Mucosa of gallbladder (tissue), 1 donor: ENCODE results near the gene KLHL2. TPM values are rescaled to one million over a fixed set of nuclear protein-coding genes. Genes with fewer than 3 reads are reported as not detected.
"Not testable (repeated sequence)": the region's sequence is repeated elsewhere in the genome, so short reads cannot be mapped to it uniquely, and the experiment has no call there.

Experiments
- DNase-seq: peaks from one replicate; pipeline ENCODE4 v3.0.0-alpha.2; 2020; ENCODE audit warnings: low spot score
- total RNA-seq: library from RNA; stranded (reverse); gene quantifications from one replicate; pipeline ENCODE4 v1.2.1, GENCODE V29; 2021
- donor health status: DM: no; HTN: no; CAD: no.

Gene KLHL2
- total RNA-seq, 1 donor from 2014 or later = 25.0 TPM

DNA sequence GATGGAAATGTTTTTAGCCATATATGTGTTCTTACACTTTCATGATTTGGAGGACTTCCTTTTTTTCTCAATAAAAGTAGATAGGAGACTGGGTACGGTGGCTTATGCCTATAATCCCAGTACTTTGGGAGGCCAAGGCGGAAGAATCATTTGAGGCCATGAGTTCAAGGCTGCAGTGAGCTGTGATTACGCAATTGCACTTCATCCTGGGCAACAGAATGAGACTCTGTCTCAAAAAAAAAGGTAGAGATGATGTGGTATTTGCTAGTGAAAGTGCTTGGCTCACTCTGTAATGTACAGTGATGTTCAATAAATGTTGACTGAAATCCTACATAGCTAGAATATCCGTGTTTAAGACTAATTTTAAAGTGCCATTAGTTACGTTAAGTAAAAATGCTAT is 27.4 kb downstream of the KLHL2 start:
- DNase-seq = no peak

DNA sequence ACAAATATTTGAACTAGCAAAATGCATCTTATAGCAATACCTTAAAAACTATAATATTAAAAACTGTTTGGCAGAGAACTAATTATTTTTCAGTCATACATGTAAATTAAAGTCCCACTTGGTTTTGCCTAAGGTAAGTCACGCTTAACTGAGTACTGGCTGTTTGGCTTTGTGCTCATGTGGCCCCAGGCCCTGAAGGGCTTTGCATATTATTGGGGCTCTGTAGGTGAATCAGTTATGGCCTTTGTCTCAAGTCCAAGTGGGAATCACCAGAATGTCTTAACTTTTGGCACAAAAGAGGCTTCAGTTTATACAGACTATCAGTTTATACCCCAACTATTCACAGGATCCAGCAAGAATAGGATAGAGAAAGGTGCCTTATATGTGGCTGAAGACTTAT is 29.5 kb downstream of the KLHL2 start:
- not testable (repeated sequence) for DNase-seq

DNA sequence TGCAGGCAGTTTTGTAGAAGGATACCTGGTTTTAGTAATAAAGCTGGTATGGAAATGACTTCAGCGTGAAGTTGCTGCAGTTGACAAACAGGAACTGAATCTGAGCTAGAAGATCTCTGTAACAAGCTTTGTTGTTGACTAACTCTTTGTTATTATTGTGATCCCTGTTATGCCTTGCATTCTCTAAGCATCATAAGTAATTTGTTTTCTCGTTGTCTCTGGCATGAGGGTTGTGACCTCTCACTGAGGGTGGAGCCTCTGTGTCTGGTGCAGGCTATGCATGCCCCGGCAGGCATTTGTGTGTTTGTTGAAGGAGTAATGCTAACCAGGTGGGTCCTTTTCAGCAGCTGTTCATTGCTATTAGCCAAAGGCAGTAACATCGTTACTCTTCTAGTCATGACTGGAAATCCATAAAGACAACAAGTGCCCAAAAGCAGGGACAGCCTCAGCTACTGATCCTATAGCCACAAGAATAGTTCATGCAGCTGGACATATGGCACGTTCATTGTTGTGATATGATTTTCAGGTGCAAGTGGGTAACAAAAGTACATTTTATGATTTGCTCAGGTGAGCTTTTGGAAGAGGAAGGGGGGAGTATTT is 30.8 kb downstream of the KLHL2 start:
- not testable (repeated sequence) for DNase-seq

DNA sequence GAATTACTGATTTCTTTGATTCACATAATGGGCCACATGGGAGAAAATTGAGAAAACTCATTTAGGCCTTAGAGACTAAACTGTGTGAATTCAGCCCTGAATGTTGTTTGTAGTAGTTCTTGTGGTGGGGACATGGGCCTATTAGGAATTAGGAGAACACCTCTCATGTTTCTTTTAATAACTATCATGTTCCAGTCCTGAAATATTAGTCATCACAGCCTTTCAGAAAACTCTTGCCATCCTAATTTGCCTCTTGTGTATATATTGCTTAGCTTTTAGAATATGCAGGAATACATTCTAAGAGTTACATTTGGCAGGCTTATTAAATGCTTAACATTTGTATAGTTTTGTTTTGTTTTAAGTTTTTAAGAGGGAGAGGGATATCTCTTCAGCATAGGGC is 33.4 kb downstream of the KLHL2 start:
- DNase-seq = not testable (repeated sequence)

DNA sequence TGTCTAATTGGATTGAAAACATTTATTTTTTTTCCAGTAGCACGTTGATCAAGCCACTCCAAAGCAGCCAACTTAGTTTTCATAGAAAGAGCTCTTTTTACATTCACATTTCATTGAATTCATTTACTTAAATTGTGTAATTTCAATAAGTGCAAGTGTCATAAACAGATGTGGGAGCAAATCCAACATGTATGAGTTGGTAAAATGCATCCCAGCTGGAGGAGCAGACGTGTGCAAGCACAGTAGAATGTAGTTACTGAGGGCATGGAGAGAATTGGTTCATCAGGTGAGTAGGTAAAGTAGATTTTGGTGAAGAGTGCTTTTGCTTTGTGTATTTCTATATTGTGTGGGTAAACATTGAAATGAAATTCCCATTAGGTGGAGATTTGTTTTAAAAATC is 36.8 kb downstream of the KLHL2 start:
- not testable (repeated sequence) for DNase-seq

DNA sequence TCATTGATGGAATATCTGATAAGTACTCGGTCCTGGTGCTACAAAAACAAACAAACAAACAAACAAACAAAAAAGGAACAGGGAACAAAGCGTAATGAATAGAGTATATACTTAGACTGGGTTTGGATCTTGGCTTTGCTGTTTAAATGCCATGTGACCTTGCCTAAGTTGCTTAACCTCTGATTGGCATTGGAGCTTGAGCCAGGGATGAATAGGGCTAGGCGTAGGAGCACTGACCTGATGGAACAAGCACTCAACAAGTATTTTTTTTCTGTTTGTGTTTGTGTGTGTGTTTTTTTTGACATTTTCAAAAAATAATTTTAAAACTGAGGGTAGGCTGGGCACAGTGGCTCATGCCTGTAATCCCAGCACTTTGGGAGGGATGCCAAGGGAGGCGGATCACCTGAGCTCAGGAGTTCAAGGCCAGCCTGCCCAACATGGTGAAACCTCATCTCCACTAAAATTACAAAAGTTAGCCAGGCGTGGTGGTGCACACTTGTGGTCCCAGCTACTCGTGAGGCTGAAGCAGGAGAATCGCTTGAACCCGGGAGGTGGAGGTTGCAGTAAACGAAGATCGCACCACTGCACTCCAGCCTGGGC is 37.3 kb downstream of the KLHL2 start:
- not testable (repeated sequence) for DNase-seq

DNA sequence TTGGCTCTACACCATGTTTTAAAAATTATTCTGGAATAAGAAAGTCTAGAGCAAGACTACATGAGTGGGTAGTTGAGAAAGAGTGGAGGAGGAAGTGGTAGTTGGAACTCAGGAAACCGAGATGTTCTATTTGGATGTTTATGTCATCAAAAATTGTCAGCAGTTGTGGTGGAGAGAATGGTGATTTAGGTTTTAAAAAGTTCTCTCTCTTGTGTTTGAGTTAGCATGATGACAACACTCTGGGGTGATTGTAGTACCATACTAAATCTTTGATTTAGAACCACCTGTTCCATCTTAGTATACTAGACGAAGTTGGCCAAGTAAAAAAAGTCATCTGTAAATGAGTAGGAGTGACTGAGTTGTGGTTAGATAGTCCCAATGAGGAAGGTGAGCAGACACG is 40.7 kb downstream of the KLHL2 start:
- DNase-seq = no peak

DNA sequence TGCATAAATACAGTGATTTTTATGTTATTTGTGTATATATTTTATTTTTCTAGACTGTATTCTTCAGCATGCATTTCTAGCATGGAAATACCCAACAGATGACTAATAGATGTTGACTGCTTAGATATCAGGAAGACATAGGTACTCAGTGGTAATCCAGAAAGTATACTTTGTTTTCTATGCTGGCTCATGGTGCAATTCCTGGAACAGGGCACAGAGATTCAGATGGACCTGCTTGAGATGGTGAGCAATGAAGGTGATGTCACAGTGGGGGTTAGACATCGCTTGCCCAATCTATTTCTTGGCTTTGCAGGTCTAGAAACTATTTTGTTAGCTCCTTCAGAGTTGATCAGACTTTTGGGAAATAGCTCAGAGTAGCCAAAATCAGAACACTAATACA is 41.5 kb downstream of the KLHL2 start:
- not testable (repeated sequence) for DNase-seq

DNA sequence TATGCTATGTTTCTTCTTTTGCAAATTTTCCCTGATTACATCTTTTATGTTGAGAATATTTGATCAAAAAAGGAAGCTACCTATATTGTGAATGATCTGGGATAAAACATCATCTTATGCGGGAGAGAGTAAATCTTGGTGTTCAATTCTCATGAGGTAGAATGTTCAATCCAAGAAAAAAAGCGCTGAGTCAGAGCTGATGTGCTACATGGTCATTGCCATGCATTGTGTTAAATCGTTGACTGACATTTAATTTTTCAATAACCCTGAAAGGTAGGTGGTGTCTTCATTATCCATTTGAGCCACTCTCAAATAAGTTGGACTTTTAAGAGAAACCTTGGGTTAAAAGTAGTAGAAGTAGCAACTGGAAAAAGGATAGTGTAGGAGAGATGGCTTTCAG is 47.4 kb downstream of the KLHL2 start:
- not testable (repeated sequence) for DNase-seq

DNA sequence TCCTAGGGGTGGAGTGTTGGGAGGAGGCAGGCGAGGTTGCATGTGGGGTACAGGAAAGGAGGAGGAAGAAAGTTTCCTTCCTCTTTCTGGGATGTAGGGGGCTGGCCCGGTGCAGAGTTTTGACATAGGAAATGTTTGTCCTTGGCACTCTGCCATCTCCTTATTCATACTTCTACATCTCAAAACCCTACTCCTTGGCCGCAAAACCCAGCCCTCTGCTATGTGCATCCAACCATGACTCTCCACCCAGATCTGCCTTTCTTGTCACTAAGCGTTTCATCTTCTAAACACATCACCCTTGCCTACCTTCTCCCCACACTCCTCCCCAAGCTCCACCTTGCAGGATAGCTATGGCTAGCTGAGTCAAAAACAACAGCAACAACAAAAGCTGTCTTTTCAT is 48.1 kb downstream of the KLHL2 start:
- peak; percentile 22 for DNase-seq

DNA sequence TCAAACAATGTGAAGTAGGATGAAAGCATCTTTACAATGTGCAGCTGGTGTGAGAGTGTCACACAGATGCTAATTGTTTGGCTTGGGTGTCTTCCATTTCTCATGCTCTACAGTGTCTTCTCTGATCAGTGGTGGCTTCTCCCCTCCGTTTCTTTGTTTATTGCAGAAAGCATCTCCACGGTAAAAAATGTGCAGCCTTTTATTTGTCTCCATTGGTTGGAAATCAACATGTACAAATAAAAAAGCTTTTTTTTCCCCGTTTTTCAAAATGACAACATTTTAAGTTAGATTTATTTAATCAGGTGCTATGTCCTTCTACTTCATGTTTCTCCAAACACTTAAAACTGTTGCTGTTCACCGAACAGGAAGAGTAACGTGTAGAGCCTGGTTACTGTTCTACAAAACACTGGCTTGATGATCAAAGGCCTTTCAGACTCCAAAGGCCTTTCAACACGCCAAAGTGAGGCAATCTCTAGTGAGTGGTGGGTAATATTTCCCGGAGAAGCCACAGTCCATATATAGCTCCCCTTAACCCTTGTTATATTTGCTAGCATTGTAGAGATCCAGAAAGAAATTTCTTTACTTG is 48.8 kb downstream of the KLHL2 start:
- not testable (repeated sequence) for DNase-seq

DNA sequence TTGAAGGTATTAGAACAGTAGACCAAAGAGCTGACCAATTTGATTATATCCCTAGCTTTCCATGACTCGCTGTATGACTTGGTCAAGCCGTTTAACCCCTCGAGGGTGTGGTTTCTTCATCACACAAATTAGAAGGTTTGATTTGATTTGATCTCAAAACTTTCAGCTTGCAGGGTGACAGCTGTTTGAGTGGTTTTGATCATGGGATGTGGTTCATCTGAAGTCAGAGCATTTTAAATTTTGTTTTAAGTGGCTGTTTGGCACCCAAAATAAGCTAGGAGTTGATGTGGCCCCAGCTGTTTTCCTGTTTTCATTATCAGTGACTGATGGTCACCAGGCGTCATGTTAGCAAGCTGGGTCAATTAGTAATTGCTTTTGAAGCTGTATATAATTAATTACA is 52.4 kb downstream of the KLHL2 start:
- DNase-seq = not testable (repeated sequence)

DNA sequence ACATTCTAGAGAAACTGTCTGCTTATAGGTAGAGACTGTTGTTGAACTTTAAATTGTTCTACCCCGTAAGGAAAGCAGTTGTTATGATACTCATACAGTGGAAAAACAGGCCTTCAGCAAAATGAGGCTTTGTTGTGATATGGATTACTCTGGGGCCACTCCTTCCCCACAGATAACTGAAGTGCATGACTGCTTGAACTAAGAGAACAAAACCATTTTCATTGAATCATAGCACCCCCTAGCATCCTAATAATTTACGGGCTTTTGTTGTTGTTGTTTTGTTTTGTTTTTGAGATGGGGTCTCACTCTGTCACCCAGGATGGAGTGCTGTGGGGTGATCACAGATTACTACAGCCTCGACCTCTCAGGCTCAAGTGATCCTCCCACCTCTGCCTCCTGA is 54.9 kb downstream of the KLHL2 start:
- DNase-seq = not testable (repeated sequence)

DNA sequence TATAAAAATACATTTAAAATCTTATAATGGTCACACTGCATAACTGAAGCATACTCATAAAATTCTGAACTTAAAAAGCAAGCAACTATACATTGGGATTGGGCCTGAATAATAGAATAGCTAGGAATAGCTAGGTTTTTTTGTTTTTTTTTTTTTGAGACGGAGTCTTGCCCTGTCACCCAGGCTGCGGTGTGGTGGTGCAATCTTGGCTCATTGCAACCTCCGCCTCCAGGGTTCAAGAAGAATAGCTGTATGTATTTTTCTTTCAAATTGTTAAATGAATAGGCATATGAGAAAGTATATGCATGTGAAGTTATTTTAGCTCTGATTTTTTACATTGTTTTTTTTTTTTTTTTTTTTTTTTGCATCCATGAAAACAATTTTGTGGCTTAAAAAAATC is 56.1 kb downstream of the KLHL2 start:
- not testable (repeated sequence) for DNase-seq

DNA sequence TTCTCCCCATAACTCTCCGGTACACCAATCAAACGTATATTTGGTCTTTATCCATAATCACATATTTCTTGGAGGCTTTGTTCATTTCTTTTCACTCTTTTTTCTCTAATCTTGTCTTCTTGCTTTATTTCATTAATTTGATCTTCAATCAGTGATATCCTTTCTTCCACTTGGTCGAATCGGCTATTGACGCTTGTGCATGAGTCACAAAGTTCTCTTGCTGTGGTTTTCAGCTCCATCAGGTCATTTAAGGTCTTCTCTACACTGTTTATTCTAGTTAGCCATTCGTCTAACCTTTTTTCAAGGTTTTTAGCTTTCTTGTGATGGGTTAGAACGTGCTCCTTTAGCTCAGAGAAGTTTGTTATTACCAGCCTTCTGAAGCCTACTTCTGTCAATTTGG is 62.6 kb downstream of the KLHL2 start:
- not testable (repeated sequence) for DNase-seq

DNA sequence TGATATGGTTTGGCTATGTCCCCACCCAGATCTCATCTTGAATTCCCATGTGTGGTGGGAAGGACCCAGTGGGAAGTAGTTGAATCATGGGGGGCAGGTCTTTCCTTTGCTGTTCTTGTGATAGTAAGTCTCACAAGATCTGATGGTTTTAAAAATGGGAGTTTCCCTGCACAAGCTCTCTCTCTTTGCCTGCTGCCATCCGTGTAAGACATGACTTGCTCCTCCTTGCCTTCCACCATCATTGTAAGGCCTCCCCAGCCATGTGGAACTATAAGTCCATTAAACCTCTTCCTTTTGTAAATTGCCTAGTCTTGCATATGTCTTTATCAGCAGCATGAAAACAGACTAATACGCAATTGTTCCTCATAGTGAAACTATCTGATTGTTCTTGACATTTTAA is 66.1 kb downstream of the KLHL2 start:
- DNase-seq = not testable (repeated sequence)

DNA sequence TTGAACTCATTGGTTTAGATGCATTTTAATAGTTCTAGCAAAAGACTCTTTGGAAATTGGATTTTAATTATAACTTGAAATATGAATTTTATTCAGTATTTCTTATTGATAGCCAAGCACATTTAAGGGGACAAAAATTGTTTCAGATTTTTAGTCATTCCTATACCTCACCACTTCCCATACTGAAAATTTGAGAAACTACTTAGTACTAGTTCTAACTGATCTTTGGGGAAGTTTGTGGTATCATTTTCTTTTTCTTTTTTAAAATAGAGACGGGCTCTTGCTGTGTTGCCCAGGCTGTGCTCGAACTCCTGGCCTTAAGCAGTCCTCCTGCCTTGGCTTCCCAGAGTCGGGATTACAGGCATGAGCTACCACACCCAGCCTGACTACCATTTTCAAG is 68.0 kb downstream of the KLHL2 start:
- not testable (repeated sequence) for DNase-seq

DNA sequence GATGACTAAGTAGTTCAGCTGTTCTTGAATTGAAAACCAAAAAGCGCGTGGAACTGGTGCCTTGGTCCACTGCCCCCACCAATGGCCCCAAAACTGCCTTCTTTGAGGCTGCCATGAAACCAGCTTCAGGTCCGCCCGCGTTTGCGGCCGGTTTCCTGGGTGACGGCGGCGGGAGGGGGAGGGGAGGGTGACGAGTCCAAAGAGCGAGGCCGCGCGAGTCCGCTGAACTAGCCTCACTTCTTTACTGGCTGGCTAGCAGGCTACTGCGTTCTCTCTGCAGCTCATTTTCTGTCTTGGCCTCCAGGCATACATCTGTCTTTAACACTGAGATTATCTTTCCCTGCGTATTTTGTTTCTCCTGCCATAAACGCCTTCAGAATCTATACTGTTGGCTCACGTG is 72.2 kb downstream of the KLHL2 start:
- DNase-seq = not testable (repeated sequence)

DNA sequence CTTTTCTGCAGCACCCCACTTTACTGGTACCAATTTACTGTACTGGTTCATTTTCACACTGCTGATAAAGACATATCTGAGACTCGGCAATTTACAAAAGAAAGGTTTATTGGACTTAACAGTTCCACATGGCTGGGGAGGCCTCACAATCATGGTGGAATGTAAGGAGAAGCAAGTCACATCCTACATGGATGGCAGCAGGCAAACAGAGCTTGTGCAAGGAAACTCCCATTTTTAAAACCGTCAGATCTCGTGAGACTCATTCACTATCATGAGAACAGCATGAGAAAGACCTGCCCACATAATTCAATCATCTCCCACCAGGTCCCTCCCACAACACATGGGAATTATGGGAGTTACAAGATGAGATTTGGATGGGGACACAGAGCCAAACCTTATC is 77.3 kb downstream of the KLHL2 start:
- DNase-seq = not testable (repeated sequence)

DNA sequence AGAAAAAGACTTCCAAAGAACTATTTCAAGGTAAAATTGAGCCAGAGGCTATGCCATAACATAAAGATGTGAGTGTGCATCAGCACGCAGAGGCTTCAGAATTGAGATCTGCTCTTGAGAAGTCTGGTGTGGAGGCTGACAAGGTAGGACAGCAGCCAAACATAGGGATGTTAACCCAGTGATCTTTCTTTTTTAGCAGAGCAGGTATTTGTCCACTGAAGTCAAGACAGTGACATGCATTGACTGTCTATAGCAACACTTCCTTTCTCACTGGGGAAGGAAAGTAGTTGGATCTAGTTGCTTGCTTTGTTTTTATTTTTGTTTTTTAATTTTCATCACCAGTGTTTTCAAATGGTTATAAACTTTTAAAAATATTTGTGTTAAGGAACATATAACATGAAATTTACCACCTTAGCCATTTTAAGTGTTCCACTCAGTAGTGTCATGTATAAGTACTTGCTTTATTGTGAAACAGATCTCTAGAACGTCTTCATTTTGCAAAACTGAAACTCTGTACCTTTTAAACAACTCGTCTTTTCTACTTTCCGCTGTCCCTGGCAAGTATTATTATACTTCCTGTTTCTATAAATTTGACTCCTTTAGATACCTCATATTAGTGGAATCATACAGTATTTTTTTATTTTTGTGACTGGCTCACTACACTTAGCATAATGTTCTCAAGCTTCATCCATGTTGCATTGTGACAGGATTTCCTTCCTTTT is 79.4 kb downstream of the KLHL2 start:
- DNase-seq = not testable (repeated sequence)

DNA sequence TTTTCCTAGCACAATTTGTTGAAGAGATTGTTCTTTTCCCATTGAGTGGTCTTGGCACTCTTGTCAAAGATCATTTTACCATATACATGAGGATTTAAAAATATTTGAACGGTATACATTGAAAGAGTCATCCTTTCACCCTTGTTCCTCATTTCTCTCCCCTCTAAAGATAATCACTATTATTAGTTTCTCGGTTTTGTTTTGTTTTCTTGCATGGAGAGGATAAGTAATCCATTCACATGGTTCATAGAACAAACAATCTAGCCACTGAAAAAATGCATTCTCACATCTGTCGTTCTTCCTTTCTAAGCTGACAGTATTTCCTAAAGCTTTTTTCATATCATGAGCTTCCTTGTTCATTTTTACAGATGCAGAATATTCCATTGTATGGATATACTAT is 80.9 kb downstream of the KLHL2 start:
- DNase-seq = no peak

DNA sequence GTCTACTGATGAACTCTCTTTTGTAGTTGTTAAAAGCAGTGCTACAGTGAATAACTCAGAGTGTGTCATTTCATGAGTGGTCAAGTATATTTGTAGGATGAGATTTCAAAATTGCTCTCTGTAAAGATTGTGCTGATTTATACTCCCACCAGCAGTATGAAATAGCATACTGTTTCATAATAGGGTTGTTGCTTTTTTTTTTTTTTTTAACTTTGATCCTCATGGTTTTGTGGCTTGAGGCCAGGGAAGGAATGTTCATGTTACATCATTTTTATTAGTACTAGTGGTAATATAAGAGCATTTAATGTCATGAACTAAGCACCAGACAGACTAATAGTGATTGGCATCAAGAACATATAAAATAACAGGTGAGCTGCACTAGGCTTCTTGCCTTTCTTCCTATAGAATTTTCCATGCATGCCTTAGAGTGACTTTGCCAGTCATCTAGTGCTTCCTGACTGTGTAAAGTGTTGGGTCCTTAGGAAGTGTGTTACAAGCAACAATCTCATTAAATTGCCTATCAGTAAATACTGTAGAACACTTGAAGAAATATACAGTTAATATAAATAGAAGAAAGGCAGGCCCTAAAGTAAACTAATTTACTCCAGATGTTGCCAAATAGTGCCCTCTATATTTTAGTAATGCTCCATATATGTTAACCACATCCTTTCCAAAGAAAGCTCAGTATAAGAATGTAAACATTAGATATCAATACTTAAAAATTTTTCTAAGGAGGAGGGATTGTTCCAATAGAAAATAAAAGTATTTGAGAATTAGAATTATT is 81.5 kb downstream of the KLHL2 start:
- DNase-seq = no peak
